GM23248 (cell line): ENCODE results near the gene ADCY5.

Experiments used
- EZH2 ChIP-seq: fragments of 200-600 bp; sonication (generic); IDR thresholded peaks from 2 replicates; pipeline ENCODE4 v1.6.1; 2018; ENCODE audit warnings: antibody characterized with exemption, mild to moderate bottlenecking; ENCODE audit not compliant: insufficient read depth, poor library complexity, severe bottlenecking
- EZH2phosphoT487 ChIP-seq: fragments of 200-600 bp; sonication (generic); IDR thresholded peaks from 2 replicates; pipeline ENCODE4 v1.6.1; 2018; ENCODE audit warnings: antibody characterized with exemption, moderate library complexity, mild to moderate bottlenecking, low read depth; ENCODE audit not compliant: insufficient read depth

DNA sequence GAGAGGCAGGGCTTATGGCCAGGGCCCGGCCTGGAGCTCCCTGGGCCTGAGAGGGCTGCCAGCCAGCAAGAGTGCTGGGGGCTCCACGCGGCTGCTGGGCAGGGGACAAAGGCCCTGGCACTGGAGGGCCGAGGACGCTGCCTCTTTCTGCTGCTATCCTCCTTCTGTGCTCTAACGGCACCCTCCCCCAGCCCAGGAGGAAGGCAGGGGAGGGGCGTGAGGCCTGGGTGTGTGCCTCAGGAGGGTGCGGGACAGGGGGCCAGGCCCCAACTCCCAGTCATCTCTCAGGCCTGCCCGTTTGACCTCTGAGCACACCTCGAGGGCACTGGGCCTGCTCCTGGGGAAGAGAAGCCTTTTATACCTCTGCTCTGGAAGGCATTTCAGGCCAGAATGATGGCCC lies 115.5 kb downstream of the ADCY5 start:
- TF ChIP-seq EZH2: no peak
- TF ChIP-seq EZH2phosphoT487: no peak
